HG03196 (cell line): ENCODE data around the gene YKT6.
"Not testable (repeated sequence)": the region's sequence is repeated elsewhere in the genome, so short reads cannot be mapped to it uniquely, and the experiment has no call there.

Experiments used
- ATAC-seq: cut with Tn5 transposase; IDR thresholded peaks from one replicate; pipeline ENCODE4 v1.9.1; 2021; ENCODE audit not compliant: unreplicated experiment

The YKT6 gene

GRCh38 chr7:44172352-44172751 lies 28.4 kb upstream of the YKT6 start:
- no peak for ATAC-seq

- ATAC-seq: no peak
Measured at GRCh38 chr7:44172803-44173424, 27.9 kb upstream of the YKT6 start.

- no peak for ATAC-seq
Measured at GRCh38 chr7:44173911-44174693, 26.7 kb upstream of the YKT6 start.

GRCh38 chr7:44174694-44174948 lies 26.2 kb upstream of the YKT6 start:
- not testable (repeated sequence) for ATAC-seq

GRCh38 chr7:44175730-44176129 lies 25.0 kb upstream of the YKT6 start:
- no peak for ATAC-seq

- no peak for ATAC-seq
Measured at GRCh38 chr7:44176486-44176885, 24.3 kb upstream of the YKT6 start.

GRCh38 chr7:44177570-44178131 lies 23.1 kb upstream of the YKT6 start:
- ATAC-seq: no peak

- no peak for ATAC-seq
Measured at GRCh38 chr7:44180631-44181030, 20.1 kb upstream of the YKT6 start.

- ATAC-seq: no peak
Measured at GRCh38 chr7:44182827-44183226, 18.0 kb upstream of the YKT6 start.

GRCh38 chr7:44183386-44183785 lies 17.4 kb upstream of the YKT6 start:
- no peak for ATAC-seq

GRCh38 chr7:44184206-44184872 lies 16.4 kb upstream of the YKT6 start:
- no peak for ATAC-seq

- ATAC-seq: no peak
Measured at GRCh38 chr7:44184873-44185446, 15.8 kb upstream of the YKT6 start.

- ATAC-seq: no peak
Measured at GRCh38 chr7:44185729-44186128, 15.0 kb upstream of the YKT6 start.

GRCh38 chr7:44186736-44187135 lies 14.0 kb upstream of the YKT6 start:
- no peak for ATAC-seq

GRCh38 chr7:44187636-44188416 lies 13.0 kb upstream of the YKT6 start:
- ATAC-seq: no peak

GRCh38 chr7:44188480-44189225 lies 12.1 kb upstream of the YKT6 start:
- no peak for ATAC-seq

GRCh38 chr7:44189286-44189992 lies 11.3 kb upstream of the YKT6 start, which contains the start of gene GCK:
Gene GCK, minus strand, starts transcription at chr7:44189439. Its CDS starts 486 bp downstream, at chr7:44188953.
- ATAC-seq: no peak

- no peak for ATAC-seq
Measured at GRCh38 chr7:44189993-44190872, 10.5 kb upstream of the YKT6 start.

- ATAC-seq: no peak
Measured at GRCh38 chr7:44191171-44191570, 9.6 kb upstream of the YKT6 start.
